HuH-7.5 (cell line): ENCODE data around the gene VWA3B.
"Not testable (repeated sequence)": the region's sequence is repeated elsewhere in the genome, so short reads cannot be mapped to it uniquely, and the experiment has no call there.

Experiments used
- DNase-seq: peaks from one replicate; pipeline ENCODE4 v3.0.0; 2011; ENCODE audit warnings: low spot score

The VWA3B gene

DNA sequence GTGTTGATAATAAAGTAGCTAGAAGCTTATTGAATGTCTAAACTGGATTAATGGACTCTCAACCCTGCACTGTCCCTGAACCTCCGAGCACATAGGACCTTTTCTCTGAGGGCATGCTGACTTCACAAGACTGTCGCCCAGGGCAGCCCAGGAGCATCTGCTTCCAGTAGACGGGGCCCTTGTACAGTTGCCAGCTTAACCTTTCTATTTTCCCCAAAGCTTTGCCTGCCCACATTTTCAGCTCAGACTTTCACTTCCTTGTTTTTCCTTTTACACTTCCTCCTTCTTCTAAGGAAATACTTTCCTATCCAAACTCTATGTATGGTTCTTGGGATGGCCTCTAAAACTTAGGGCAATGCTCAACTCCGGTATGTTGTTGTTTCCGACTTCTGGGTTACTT is 1.3 kb downstream of the VWA3B start:
- DNase-seq = no peak

DNA sequence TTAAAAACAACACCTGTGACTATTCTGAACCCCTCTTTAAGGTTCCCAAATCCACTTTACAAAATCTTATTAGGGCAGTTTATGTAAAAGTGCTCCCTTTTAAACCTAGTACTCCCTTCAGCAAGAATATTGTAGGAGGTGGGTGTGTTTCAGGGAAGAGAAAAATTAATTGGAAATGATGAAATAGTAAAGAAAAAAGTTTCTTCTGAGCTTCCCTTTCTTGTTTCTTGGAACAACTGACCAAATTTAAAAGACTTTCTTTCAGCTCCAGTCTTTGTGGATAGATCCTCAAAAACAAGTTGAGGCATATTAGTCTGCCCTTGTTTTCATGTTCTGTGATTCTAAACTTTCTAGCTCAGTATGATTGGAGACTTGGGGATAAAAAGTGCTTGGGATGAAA is 3.0 kb downstream of the VWA3B start:
- no peak for DNase-seq

DNA sequence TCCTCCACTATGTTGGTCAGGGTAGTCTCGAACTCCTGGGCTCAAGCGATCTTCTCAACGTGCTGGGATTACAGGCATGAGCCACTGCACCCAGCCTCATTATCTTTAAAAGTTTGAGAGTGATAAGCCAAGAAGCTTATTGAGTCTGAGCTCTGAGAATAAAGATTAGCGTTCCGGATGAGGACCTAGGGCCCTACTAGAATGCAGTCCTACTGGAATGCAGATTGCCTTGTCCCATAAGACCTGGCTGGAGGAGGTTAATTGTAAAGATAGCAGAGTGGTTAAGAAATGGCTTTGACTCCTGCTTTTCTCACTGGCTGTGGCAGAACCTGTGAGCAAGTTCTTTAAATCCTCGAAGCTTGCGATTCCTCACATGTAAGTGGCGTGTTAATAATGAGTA is 4.0 kb downstream of the VWA3B start:
- DNase-seq = no peak

DNA sequence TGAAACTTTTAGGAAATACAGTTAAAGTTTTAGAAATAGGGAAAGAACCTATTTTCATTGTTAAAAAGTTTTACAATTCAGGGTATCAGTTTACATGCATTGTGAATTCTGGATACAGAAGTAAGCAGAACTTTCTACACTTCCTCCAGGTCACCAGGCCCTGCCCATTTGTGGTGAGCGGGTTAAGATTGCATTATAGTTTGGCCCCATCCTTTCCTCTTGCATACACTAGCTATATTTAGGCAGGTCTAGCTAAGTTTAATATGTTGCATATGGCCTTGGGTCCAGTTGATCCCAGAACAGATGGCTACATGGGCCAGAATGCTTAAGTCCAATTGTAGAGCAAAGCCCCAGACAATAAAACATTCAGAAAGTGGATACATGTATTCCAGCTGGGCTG is 4.8 kb downstream of the VWA3B start:
- no peak for DNase-seq

DNA sequence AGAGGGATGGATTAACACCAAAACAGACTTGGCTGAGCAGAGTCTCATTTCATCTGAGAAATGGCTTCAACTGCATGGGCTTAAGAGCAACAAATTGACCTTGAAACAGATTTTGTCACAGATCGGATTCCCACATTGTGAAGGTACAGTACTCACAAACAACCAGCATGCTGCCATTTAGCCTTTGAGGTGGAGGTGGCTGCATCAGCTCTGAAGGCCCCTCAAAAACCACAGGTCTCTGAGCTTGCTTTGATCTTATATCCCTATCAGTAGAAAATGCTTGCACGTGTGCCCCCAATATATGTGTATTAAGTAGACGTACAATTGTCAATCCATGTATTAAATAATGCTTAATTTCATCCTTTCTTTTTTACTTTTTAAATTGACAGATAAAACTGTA is 6.2 kb downstream of the VWA3B start:
- no peak for DNase-seq

DNA sequence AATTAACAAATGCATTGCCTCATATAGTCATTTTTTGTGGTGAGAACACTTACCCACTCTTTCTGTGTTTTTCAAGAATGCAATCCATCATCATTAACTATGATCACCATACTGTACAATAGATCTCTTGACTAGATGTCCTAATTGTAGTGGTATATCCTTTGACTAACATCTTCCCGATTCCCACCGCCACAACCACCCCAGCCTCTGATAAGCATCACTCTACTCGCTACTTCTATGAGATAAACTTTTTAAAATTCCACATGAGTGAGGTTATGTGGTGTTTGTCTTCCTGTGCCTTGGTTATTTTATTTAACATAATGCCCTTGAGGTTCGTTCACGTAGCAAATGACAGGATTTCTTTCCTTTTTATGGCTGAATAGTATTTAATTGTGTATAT is 6.6 kb downstream of the VWA3B start:
- no peak for DNase-seq

DNA sequence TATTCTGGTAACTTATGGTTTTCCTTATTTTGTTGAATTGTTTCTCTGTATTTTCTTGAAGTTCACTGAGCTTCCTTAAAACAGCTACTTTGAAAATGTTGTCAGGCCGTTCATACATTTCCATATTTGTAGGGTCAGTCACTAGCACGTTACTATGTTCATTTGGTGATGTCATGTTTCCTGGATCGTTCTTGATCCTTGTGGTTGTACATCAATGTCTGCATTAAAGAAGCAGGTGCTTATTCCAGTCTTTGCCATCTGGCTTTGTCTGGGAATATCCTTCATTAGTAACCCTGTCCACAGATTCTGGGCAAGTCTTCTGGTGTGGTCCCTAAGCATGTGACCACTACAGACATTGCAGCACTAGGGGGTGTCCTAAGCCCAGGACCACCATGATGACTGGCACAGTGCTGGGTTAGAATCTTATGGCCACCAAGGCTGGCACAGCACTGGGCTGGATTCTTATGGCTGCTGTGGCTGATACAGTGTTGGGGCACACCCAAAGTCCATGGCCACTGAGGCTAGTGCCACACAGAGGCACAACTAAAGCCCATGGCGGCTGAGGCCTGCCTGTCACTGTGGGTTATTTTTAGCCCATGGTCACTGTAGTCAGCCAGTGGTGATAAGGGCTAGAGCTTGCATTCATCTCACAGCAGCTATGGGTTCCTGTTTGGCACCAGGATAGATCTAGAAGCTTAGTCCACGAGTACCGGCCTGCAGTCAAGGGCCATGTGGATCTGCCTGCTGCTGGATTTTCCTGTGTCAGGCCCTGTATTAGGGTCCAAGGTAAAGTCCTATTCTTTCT is 13.2 kb downstream of the VWA3B start:
- no peak for DNase-seq

DNA sequence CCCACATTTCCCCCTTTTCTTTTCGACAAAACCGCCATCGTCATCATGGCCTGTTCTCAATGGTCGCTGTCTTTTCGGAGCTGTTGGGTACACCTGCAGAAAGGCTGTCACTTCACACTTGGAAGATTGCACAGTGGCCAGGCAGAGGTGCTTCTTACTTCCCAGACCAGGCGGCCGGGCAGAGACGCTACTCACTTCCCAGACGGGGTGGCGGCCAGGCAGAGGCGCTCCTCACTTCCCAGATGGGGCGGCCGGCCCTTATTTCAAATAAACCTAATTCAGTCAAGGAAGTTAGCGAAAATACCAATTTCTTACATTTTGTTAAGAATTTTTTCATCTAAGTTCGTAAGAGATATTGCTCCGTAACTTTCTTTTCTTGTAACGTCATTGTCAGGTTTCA is 15.3 kb downstream of the VWA3B start:
- DNase-seq = not testable (repeated sequence)

DNA sequence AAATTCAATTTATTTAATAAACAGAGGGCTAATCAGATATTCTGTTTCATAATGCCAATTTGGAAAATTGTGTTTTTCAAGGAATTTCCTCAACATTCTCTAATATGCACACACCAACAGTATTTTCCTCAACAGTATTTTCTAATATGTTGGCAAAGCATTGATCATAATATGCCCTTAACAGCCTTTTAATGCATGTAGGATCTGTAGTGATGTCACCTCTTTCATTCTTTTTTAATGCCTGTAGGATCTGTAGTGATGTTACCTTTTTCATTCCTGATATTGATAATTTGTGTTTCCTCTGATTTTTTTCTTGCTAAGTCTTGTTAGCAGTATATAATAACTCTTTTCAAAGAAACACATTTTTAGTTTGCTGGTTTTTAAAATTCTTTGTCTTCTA is 15.9 kb downstream of the VWA3B start:
- DNase-seq = no peak

DNA sequence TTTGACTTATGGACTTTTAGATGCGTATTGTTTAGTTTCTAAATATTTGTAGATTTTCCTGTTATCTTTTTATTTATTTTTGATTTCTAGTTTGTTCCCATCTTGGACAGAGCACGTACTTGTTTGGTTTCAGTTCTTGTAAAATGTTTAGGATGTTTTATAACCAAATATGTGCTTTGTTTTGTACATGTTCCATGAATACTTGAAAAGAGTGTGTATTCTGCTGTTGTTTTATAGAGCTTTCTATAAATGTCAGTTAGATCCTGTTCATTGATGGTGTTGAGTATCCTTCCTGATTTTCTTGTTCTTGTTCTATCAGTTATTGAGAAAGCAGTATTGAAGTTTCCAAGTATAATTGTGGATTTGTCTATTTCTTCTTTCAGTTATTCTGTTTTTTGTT is 21.1 kb downstream of the VWA3B start:
- DNase-seq = no peak

DNA sequence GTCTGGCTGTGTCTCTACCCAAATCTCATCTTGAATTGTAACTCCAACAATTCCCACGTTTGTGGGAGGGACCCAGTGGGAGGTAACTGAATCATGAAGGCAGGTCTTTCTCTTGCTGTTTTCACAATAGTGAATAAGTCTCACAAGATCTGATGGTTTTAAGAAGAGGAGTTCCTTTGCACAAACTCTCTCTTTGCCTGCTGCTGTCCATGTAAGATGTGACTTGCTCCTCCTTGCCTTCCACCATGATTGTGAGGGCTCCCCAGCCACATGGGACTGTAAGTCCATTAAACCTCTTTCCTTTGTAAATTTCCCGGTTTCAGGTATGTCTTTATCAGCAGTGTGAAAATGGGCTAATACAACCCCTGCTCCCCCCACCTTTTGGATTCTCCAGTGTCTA is 23.8 kb downstream of the VWA3B start:
- no peak for DNase-seq

DNA sequence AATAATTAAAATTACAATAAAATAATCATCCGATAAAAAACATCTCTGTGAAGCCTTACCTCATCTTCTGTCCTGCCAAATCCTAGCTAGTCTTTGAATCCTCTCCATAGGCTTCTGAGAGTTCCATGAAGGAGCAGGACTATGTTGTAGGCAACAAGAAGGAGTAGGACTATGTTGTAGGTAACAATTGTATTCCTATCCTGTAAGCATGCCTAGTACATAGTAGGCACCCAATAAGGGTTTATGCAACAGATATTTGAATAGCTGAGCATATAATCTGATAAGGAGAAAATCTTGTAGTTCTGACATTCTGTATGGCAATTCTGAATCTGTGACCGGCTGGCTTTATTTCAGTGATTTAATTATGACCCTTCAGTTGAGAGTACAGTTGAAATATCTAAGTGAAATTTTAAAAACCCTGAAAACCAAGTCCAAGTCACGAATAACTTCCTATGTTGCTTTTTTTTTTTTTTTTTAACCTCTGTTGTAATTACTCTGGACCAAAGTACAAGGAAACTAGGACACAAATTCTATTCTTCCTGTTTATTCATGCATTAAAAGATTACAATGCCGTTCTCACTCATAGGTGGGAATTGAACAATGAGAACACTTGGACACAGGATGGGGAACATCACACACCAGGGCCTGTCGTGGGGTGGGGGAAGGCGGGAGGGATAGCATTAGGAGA is 27.8 kb downstream of the VWA3B start:
- DNase-seq = no peak

DNA sequence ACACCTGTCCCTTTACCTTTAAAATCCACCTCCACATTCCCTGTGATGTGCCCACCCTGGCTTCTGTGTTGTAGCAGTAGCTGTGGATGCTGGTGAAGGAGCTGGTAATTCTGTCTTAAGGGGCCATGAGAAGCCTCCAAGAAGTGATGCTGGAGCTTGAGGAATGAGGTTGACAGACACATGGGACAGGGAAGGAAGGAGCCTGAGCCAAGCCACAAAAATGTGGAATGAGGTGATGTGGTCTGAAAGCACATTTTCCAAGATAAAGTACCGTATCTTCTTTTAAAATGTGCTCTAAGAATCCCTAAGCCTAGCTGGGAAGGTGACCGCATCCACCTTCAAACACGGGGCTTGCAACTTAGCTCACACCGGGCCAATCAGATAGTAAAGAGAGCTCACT is 31.2 kb downstream of the VWA3B start:
- no peak for DNase-seq

DNA sequence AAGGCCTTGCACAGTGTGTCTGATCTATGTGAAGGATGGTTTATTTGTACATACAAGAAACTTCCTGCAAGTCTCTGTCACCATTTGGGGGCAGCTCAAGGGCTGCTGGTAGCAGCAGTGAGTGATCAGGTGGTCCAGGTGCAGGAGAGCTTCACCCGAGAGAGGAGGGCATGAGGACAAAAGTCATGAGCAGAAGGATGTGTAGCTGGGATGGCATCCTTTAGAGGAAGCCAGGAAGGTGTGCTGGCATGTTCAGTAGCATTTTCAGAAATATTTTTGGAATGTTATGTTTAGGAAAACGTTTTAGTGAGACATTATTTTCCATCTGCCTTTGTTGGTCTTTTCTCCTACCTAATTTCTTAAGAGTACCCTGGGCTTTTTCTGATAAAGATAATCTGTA is 31.9 kb downstream of the VWA3B start:
- DNase-seq = no peak

DNA sequence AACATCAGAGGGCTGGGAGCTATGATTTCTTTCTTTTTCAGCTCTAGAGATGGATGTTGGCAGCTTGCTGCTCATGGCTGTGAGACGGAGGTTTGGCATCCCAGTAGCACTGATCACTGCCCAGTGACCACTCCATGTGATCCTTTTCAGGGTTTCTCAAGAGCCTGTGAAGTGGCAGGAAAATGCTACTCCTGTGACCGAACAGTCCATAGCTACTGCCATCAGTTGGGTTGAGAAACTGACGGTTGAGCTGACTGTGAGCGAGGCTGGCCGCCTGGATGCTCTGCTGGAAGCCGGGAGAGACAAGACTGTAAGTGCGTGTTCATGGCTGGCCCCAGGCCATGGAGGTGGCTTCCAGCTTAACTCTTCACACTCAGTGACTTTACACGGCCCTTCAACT is 34.2 kb downstream of the VWA3B start:
- no peak for DNase-seq

DNA sequence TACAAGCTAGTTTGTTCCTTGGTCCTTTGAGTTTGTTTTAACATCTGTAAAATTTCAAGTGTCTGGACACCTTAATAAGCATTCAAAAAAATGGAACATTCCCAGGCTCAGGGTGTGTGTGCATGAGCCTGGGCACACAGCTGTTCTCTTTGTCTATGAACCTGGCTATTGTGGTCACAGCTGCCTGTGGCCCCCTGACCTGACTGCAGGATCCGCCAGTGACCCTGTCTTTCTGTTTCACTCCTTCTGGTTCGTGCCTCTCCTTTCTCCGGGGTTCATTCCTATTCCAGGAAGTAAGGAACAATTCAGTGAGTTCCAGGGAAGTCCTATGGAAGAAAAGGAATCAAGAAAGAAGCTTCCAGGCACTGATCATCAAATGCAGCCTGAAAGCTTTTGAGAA is 35.6 kb downstream of the VWA3B start:
- DNase-seq = no peak

DNA sequence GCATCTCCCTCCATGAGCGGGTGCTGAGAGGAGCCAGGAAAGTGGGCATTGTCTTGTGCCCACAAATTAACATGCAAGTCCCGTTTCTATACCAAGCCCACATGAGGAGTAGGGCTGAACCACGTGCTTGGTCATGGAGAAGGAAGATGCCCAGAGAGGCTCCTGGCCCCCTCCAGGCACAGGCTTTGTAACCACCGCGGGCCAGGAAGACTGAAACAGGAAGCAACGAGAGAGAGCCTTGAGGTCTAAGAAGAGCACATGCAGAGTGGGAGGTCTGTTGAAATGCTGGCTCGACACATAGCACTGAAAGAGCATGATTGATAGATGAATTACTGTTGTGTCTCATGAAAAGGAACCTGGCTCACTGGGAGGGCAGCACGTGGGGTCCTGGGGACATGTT is 36.3 kb downstream of the VWA3B start:
- no peak for DNase-seq

DNA sequence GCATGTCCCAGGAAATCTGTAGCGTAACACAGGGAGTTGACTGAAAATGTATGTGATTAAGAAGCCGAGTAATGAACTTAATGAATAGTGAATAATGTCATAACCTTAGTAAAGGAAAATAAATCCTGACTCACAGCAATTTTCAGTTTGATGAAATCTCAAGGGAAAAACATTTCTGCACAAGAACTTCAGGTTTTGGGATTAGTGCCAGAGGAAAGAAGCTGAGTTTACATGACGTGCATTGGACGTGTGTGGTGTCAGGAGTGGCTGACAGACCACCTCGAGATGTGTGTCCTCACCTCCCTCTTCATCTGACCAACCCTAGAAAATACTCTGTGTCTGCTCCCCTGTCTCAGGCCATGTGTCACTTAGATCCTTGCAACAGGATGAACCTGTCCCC is 39.1 kb downstream of the VWA3B start:
- DNase-seq = no peak

DNA sequence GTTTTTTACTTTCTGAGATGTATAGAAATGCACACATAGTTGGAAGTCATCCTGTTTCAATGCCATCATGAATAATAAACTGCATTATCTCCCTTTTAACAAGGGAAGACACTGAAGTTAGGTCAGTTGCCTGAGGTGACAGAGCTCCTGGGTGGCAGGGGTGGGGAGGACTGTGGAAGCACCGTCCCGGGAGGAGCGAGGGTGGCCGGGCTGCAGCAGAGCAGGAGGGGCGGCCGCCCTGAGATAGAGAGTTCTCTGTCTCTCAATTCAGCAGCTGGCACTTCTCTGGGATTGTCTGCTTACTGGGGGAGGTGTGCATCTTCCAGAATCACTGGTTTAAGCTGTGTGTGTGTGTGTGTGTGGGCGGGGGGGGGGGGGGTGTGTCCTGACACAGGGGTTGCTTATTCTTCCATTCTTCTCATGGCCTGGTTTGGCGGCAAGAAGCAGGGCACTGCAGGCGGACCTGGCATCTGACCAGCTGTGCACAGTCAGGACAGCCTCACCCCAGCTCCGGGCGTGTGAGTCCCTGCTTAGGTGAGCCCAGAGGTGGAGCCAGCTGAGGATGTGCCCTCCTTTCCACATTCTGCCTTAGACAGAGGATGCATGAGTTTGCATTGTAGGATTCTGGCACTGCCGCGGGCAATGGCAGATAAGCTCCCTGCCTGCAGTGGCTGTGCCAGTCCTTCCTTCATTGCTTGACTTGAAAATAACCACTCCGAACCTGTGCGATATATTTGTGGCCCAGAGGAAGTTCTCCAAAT is 40.4 kb downstream of the VWA3B start:
- DNase-seq = no peak

DNA sequence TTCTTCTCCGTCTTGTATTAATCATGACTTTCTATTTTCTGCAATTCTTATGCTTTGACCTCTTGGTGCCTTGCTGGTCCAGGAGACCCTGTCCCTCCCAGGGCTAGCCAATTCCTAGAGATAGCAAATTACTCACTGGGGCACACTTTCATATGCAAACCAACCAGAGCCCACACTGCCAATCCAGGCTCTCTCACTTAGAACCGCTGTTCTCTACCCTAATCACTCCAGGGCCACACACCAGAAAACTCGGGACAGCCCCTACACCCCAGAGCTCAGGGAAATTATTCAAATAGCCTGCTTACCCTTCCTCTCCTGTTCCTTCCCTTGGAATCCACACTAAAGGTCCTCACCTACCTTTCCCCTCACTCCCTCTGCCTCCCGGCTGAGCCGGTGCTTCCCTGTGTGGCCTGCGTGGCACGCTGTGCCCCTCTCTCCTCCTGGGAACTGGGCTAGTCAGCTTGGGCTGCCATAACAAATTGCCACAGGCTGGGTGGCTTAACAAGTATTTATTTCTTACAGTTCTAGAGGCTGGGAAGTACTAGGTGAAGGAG is 41.7 kb downstream of the VWA3B start:
- no peak for DNase-seq

DNA sequence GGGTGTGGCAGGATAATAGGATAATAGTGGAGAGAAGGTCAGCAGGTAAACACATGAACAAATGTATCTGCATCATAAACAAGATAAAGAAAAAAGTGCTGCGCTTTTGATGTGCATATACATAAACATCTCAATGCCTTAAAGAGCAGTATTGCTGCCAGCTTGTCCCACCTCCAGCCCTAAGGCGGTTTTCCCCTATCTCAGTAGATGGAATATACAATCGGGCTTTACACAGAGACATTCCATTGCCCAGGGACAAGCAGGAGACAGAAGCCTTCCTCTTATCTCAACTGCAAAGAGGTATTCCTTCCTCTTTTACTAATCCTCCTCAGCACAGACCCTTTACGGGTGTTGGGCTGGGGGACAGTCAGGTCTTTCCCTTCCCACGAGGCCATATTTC is 43.1 kb downstream of the VWA3B start:
- DNase-seq = not testable (repeated sequence)

DNA sequence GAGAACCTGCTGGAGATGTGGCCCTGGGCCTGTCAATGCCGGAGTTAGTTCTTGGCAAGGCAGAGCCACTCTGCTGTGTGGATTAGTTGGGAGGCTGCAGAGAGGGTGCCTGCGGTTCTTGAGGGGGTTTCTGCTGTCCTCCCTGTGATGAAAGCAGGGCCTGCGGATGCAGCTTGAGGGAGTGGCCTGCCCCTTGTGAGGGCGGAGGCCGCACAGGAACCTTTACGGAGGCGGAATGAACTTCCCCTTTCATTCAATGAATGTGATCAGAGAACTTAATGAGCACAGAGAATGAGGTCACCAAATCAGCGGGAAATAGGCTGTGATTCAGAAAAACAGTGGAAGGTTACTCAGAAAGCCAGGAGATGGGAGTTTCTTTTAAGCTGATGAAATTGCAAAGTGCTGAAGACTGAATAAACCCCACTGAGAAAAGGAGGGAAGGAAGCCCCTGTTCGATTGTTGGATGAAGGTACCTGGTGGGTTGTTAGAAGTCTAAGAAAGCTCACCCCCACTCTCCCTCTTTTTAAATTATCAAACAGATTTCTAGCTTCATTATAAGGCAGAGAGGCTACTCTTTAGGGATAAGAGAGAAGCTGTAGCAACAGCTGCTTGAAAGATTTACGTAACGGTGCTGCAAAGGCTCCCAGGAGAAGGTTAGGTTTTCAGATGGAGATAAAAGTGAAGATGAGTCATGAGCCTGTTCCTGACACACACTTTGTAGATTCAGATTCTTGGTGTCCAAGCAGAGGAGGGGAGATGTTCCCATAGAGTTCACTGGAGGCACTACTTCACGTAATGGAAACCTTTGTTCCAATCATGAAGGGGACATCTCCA is 47.4 kb downstream of the VWA3B start:
- no peak for DNase-seq
